K562 (cell line): Measurements from ENCODE around the gene PRUNE1. TPM values are rescaled to one million over a fixed set of nuclear protein-coding genes. Genes with fewer than 3 reads are reported as not detected.

Experiments used
- CAMTA2 ChIP-seq: fragments of 250-450 bp; sonication (Bioruptor Pico); conservative IDR thresholded peaks from 2 replicates; pipeline ENCODE4 v1.5.1; 2022
- CBX1 ChIP-seq: sonication (generic); IDR thresholded peaks from 2 replicates; pipeline ENCODE4 v1.6.1; 2016; ENCODE audit warnings: antibody characterized with exemption, low read depth, mild to moderate bottlenecking
- GABPA ChIP-seq: fragments of 200-800 bp; sonication (Bioruptor generic); conservative IDR thresholded peaks from 2 replicates; pipeline ENCODE4 v1.6.1; 2016; ENCODE audit warnings: low read depth, missing genetic modification characterization, missing compliant biosample characterization
- GTF2E2 ChIP-seq: fragments of 200-800 bp; sonication (Bioruptor generic); IDR thresholded peaks from 2 replicates; pipeline ENCODE4 v1.6.1; 2016; ENCODE audit warnings: missing genetic modification characterization, missing compliant biosample characterization
- HCFC1 ChIP-seq: IDR thresholded peaks from 2 replicates; pipeline ENCODE4 v1.6.1; 2012; ENCODE audit warnings: low read depth, low read length, improper control_type of control experiment
- HDGF ChIP-seq: fragments of 450-650 bp; IDR thresholded peaks from 2 replicates; pipeline ENCODE4 v1.6.1; 2016
- NCOA4 ChIP-seq: fragments of 450-650 bp; IDR thresholded peaks from 2 replicates; pipeline ENCODE4 v1.6.1; 2018; ENCODE audit warnings: mild to moderate bottlenecking; ENCODE audit not compliant: partially characterized antibody
- RHOXF2B ChIP-seq: fragments of 250-450 bp; sonication (Bioruptor Pico); conservative IDR thresholded peaks from 2 replicates; pipeline ENCODE4 v1.5.1; 2021
- SLC30A9 ChIP-seq: fragments of 250-450 bp; sonication (Bioruptor Pico); IDR thresholded peaks from 2 replicates; pipeline ENCODE4 v1.8.0; 2022; ENCODE audit warnings: mild to moderate bottlenecking, moderate library complexity
- SMARCA4 ChIP-seq: fragments of 450-650 bp; IDR thresholded peaks from 2 replicates; pipeline ENCODE4 v1.6.1; 2016
- SRSF1 ChIP-seq: fragments of 200-400 bp; formaldehyde crosslinking; IDR thresholded peaks from 2 replicates; pipeline ENCODE4 v1.6.1; 2017; ENCODE audit warnings: mild to moderate bottlenecking, low read depth, low read length, moderate library complexity
- TFE3 ChIP-seq: fragments of 450-650 bp; formaldehyde crosslinking; IDR thresholded peaks from 2 replicates; pipeline ENCODE4 v1.4.0; 2020; ENCODE audit warnings: mild to moderate bottlenecking, mixed read lengths
- ZBTB43 ChIP-seq: sonication (generic); formaldehyde crosslinking; IDR thresholded peaks from 2 replicates; pipeline ENCODE4 v1.8.0; 2023; ENCODE audit warnings: mild to moderate bottlenecking, missing genetic modification reagents
- ZNF707 ChIP-seq: fragments of 250-450 bp; sonication (Bioruptor Pico); conservative IDR thresholded peaks from 2 replicates; pipeline ENCODE4 v1.8.0; 2022; ENCODE audit warnings: inconsistent platforms, mild to moderate bottlenecking, moderate library complexity
- ZNF740 ChIP-seq, 3 experiments: fragments of 200-800 bp in 1 of 3; sonication (Bioruptor generic) in 1 of 3; sonication (generic) in 1 of 3; formaldehyde crosslinking in 1 of 3; IDR thresholded peaks; 2 replicates each; pipeline versions ENCODE4 v1.6.1 to v1.8.0; 2016 to 2022; ENCODE audit warnings: mild to moderate bottlenecking in 2 of 3, missing compliant biosample characterization in 2 of 3, missing genetic modification characterization in 2 of 3, missing genetic modification reagents in 1 of 3
- ZNF79 ChIP-seq: fragments of 250-450 bp; sonication (Bioruptor Pico); IDR thresholded peaks from 2 replicates; pipeline ENCODE4 v1.4.0; 2020; ENCODE audit warnings: low read depth, mild to moderate bottlenecking, moderate library complexity
- polyA plus RNA-seq, 8 experiments: library from polyadenylated mRNA; depleted of rRNA in 4 of 8; stranded (reverse) in 5 of 8; unstranded in 3 of 8; fragments of >200 nt; fragmentation: Nextera tagmentation in 2 of 8; fragmentation: Illumina TruSeq in 1 of 8; extraction: Ambion mirVana in 2 of 8; extraction: Trizol in 1 of 8; gene quantifications; 2 replicates each; pipeline versions ENCODE4 v1.2.1 to v1.2.3, GENCODE V29; 2011 to 2014; ENCODE audit warnings: inconsistent platforms in 1 of 8, missing spikeins in 1 of 8
- total RNA-seq, 7 experiments: library from RNA; depleted of rRNA in 6 of 7; stranded (reverse); fragments of >200 nt in 6 of 7; fragmentation: Illumina TruSeq in 2 of 7; extraction: Trizol in 2 of 7; gene quantifications; 2 replicates each; pipeline versions ENCODE4 v1.2.1 to v1.2.3, GENCODE V29; 2011 to 2021; ENCODE audit warnings: low replicate concordance in 1 of 7
- TF ChIP-seq, protein P1 (sequence below), 2 experiments: fragments of 250-450 bp in 1 of 2; fragments of 450-650 bp in 1 of 2; sonication (Bioruptor Pico) in 1 of 2; IDR thresholded peaks; 2 replicates each; pipeline versions ENCODE4 v1.6.1 to v1.8.0; 2016 to 2021; ENCODE audit warnings: mild to moderate bottlenecking in 2 of 2, moderate library complexity in 2 of 2, missing compliant biosample characterization in 1 of 2, missing genetic modification characterization in 1 of 2
- TF ChIP-seq, protein P2 (sequence below): fragments of 250-450 bp; sonication (Bioruptor Pico); IDR thresholded peaks from 2 replicates; pipeline ENCODE4 v1.9.0; 2021; ENCODE audit warnings: mild to moderate bottlenecking
- TF ChIP-seq, protein P3 (sequence below), 2 experiments: fragments of 200-800 bp in 1 of 2; sonication (Bioruptor generic) in 1 of 2; sonication (generic) in 1 of 2; formaldehyde crosslinking in 1 of 2; IDR thresholded peaks in 1 of 2; conservative IDR thresholded peaks in 1 of 2; 2 replicates each; pipeline versions ENCODE4 v1.5.0 to v1.6.1; 2016 to 2020; ENCODE audit warnings: missing compliant biosample characterization in 1 of 2, missing genetic modification characterization in 1 of 2, missing genetic modification reagents in 1 of 2
- TF ChIP-seq, protein P4 (sequence below): IDR thresholded peaks from 2 replicates; pipeline ENCODE4 v1.6.1; 2016; ENCODE audit warnings: missing genetic modification characterization, missing compliant biosample characterization

Gene PRUNE1
- total and polyA plus RNA-seq, 9 of the 15 experiments (the other 6 are each of a cell fraction or from before 2014, with no cell fraction given): 16.7 to 48.3 (median 26.2) TPM

DNA sequence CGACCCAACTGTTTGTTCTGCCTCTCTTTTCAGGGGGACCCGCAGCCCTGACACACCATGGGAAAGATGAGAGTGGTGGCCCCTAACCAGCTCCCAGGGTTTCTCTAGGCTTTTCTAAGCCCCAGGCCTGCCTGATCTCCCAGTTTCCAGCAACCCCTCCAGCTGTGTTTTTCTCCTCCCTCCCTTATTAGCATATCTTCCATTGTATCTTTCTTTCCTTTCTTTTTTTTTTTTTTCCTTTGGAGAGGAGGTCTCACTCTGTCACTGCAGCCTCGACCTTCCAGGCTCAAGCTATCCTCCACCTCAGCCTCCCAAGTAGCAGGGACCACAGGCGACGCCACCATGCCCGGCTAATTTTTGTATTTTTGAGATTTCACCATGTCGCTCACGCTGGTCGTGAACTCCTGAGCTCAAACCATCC, 31.8 kb upstream of the PRUNE1 start (continued):
- TF ChIP-seq ZNF740 (CRISPR knock-in tag; IDR thresholded peaks at IDR 0.05) (no peak), ZNF740 (tag; IDR thresholded peaks at IDR 0.05) (no peak), HDGF (no peak), ZNF79 (CRISPR knock-in tag) (no peak), SMARCA4 (no peak), CAMTA2 (CRISPR knock-in tag) (no peak), RHOXF2B (CRISPR knock-in tag) (no peak), SRSF1 (no peak), ZNF707 (CRISPR knock-in tag) (no peak), CBX1 (no peak), NCOA4 (peak; percentile 5), SLC30A9 (CRISPR knock-in tag) (no peak), HCFC1 (no peak), GTF2E2 (tag) (no peak; the same call in 1 of the 2 replicates), TFE3 (no peak), GABPA (no peak), ZBTB43 (CRISPR knock-in tag) (no peak)
- TF ChIP-seq, protein P1, sequence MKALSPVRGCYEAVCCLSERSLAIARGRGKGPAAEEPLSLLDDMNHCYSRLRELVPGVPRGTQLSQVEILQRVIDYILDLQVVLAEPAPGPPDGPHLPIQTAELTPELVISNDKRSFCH (CRISPR knock-in tag; IDR thresholded peaks at IDR 0.05): no peak
- TF ChIP-seq, protein P1 (tag; IDR thresholded peaks at IDR 0.05): no peak
- TF ChIP-seq, protein P2, sequence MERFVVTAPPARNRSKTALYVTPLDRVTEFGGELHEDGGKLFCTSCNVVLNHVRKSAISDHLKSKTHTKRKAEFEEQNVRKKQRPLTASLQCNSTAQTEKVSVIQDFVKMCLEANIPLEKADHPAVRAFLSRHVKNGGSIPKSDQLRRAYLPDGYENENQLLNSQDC (CRISPR knock-in tag): no peak
- TF ChIP-seq, protein P3, sequence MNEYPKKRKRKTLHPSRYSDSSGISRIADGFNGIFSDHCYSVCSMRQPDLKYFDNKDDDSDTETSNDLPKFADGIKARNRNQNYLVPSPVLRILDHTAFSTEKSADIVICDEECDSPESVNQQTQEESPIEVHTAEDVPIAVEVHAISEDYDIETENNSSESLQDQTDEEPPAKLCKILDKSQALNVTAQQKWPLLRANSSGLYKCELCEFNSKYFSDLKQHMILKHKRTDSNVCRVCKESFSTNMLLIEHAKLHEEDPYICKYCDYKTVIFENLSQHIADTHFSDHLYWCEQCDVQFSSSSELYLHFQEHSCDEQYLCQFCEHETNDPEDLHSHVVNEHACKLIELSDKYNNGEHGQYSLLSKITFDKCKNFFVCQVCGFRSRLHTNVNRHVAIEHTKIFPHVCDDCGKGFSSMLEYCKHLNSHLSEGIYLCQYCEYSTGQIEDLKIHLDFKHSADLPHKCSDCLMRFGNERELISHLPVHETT (CRISPR knock-in tag; conservative IDR thresholded peaks at IDR 0.05 in 1 of 2, IDR thresholded peaks at IDR 0.05 in 1 of 2): no peak
- TF ChIP-seq, protein P4, sequence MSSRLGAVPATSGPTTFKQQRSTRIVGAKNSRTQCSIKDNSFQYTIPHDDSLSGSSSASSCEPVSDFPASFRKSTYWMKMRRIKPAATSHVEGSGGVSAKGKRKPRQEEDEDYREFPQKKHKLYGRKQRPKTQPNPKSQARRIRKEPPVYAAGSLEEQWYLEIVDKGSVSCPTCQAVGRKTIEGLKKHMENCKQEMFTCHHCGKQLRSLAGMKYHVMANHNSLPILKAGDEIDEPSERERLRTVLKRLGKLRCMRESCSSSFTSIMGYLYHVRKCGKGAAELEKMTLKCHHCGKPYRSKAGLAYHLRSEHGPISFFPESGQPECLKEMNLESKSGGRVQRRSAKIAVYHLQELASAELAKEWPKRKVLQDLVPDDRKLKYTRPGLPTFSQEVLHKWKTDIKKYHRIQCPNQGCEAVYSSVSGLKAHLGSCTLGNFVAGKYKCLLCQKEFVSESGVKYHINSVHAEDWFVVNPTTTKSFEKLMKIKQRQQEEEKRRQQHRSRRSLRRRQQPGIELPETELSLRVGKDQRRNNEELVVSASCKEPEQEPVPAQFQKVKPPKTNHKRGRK (tag): 0 out of 2 replicates have a peak, but pooled peaks have one; percentile 43
